ENCODE results near the gene BORCS8.

BORCS8 gene

DNA sequence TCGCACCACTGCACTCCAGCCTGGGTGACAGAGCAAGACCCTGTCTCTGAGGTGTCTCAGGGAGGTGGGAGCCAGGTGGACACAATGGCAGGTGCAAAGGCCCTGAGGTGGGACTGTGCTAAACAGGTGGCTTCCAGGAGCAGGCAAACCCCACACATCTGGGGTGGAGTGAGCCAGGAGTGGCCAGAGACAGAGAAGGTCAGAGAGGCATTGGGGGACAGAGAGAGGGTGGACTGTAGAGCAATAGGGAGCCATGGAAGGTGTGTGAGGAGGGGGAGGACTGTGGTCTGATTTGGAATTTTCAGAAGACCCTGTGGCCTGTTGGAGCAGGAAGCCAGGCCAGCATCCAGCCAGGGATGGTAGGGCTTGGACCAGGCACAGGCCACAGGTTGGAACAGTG lies 26.6 kb downstream of the BORCS8 start:
- no peak for TF ChIP-seq ZFX (IDR thresholded peaks at IDR 0.05)
- H3K27ac ChIP-seq: no peak overlapping the region

DNA sequence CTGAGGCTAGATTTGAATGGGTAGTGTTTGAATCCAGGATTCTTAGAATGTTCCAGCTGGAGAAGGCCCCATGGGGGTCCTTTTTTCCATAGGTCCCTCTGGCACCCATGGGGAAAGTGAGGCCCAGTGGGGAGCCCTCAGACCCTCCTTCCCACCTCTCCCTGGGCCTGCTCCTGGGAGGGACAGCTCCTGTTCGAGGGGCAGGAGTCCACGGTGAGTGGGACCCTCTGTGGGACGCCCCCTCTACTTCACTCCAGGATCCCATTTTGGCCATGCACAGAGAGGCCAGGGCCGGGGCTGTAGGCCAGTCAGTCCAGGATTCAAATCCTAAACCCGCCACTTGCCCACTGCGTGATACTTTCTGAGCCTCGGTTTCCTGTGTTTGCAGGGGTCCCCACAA lies 29.5 kb downstream of the BORCS8 start:
- H3K27ac ChIP-seq: no peak overlapping the region
- no peak for TF ChIP-seq ZFX (IDR thresholded peaks at IDR 0.05)
- TF ChIP-seq, protein P1, sequence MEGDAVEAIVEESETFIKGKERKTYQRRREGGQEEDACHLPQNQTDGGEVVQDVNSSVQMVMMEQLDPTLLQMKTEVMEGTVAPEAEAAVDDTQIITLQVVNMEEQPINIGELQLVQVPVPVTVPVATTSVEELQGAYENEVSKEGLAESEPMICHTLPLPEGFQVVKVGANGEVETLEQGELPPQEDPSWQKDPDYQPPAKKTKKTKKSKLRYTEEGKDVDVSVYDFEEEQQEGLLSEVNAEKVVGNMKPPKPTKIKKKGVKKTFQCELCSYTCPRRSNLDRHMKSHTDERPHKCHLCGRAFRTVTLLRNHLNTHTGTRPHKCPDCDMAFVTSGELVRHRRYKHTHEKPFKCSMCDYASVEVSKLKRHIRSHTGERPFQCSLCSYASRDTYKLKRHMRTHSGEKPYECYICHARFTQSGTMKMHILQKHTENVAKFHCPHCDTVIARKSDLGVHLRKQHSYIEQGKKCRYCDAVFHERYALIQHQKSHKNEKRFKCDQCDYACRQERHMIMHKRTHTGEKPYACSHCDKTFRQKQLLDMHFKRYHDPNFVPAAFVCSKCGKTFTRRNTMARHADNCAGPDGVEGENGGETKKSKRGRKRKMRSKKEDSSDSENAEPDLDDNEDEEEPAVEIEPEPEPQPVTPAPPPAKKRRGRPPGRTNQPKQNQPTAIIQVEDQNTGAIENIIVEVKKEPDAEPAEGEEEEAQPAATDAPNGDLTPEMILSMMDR (conservative IDR thresholded peaks at IDR 0.05): no peak

DNA sequence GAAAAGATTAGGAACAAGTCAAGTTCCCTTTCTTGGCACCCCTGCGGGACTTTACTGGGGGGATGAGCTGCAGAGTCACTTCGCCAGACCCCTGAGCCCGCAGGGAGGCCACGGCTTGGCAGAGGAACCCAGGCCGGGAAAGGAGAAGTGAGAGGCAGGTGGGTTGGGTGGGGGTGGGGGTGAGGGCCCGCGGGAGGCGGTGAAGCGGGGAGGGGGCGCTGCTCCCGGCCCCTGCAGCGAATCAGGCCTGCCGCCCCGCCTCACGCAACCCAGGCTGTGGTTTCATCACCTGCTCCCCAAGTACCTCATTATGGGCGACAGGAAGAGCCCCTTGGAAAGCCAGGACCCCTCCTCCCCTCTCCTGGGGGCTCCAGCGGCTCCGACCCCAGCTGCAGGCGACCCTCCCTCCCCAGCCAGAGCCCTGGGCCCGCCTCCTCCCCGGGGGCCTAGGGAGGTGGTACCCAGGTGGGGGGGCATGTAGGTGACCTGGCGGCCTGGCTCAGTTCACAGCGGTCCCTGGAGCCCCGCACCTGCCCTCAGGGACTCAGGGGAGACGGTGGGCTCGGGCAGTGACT lies 31.4 kb downstream of the BORCS8 start:
- no peak for TF ChIP-seq ZFX (IDR thresholded peaks at IDR 0.05)
- TF ChIP-seq, protein P1 (conservative IDR thresholded peaks at IDR 0.05): no peak
- H3K27ac ChIP-seq: no peak overlapping the region

DNA sequence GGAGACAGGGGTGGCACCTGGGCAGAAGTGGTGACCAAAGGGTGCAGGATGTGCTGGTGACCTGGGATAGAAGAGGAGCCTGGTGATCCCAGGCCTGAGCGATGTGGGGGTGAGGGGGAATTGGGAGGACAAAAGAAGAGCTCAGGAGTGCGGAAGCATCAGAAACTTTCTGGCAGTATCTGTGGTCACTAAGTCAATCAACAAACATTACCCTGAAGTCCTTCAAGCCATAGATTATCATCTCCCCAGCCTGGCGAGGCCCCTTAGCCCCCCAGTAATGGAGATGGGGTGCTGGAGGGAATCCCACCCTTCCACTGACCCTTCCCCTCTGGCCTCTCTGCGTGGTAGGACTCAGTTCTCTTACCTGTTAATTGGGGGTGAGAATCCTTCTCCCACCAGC lies 32.4 kb downstream of the BORCS8 start:
- H3K27ac ChIP-seq: no peak overlapping the region
- TF ChIP-seq, protein P1 (conservative IDR thresholded peaks at IDR 0.05): no peak
- TF ChIP-seq ZFX (IDR thresholded peaks at IDR 0.05): no peak

DNA sequence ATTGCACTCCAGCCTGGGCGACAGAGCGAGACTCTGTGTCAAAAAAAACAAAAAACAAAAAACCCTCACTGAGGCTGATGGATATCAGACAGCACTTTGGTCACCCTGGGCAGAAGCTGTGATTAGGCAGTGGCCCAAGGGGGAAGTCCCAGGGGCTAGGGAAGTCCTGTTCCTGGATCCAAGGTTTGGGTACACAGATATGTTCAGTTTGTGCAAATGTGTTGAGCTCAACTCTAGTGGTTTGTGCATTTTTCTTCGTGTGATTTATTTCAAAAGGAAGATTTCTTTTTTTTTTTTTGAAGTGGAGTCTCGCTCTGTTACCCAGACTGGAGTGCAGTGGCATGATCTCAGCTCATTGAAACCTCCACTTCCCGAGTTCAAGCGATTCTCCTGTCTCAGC lies 34.1 kb downstream of the BORCS8 start:
- H3K27ac ChIP-seq: no peak overlapping the region
- TF ChIP-seq ZFX (IDR thresholded peaks at IDR 0.05): no peak
- TF ChIP-seq, protein P1 (conservative IDR thresholded peaks at IDR 0.05): no peak

DNA sequence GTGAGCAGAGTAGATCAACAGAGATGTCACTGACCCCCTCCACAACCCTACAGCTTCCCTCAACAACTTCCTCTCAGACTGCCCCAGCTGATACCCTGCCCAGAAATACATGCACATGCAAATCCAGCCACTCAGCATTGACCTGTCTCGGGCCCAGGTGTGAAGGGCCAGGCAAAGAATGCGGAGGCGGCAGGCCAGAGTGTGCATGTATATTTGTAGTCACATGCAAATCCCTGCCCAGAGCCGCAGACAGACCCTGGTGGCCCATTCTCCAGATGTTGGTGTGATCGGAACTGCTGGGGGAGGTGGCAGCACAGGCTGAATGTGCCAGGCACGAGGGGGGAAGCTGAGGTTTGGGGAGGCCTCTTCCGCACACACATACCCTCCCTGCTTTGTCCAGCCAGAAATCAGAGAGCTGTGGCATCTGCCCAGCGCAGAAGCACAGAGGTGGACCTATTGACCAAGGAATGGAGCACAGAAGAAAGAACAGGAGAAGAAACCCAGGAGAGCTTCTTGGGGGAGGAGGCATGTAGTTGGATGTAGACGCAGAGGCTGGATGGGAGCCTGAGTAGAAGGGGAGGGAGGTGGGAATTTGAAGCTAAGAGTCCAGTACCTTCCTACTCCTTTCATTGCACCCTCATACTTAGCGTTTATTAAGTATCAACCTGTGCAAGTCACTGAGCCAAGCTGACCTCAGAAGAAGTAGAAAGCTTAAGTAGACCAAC lies 36.3 kb downstream of the BORCS8 start:
- TF ChIP-seq ZFX (IDR thresholded peaks at IDR 0.05): no peak
- TF ChIP-seq, protein P1 (conservative IDR thresholded peaks at IDR 0.05): no peak
- no peak overlapping the region for H3K27ac ChIP-seq

DNA sequence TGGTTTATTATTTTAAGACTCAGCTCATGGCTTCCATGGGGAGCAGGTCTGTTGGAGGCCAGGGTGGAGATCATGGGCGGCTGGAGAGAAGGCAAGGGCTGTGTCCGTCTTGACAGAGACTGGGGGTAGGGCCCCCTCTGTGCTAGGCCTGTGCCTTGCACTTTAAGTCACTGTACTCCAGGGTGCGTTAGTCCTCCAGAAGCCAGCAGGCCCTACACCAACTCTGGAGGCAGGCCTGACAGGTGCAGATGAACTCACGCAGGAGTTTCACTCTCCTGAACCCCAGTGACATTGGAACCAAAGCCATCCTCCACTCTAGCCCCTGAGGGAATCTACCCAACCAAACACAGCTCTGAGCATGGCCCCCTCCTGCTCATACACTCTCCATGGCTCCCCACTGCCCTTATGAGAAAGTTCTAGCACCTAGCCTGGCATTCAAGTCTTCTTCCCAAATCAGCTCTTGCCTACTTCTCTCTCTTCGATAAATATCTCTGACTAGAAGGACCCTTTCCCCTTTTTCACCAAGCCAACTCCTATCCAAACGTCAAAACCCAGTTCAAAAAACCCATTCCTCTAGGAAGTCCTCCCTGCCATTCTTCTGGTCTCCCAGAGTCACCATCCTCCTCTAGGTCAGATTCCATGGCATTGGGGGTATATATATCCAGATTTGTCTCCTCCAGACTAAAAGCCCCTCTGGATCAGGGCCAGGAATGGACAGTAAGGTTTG lies 37.0 kb downstream of the BORCS8 start:
- TF ChIP-seq, protein P1 (conservative IDR thresholded peaks at IDR 0.05): no peak
- TF ChIP-seq ZFX (IDR thresholded peaks at IDR 0.05): no peak
- H3K27ac ChIP-seq: no peak overlapping the region

Data from C4-2B (cell line).